ENCODE results near the gene SPINK1.

DNA sequence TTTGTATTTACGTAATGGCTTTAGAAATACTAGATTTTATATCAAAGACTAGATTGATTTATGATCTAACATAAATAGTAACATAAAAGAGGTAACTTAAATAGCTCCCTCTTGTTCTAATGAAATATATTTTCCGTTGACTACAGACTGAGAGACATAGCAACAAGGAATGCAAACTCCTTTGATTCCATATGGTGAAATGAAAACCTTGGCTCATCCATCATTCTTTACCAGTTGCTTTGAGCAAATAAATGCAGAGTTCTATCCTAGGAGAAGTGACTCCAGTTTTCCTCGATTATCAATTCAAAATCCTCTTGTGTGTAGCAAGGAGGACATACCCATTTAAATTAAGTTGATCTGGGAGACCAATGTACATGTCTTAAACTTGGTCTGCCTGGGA lies 31.0 kb downstream of the SPINK1 start:
- TF ChIP-seq RAD21 (conservative IDR thresholded peaks at IDR 0.05 in 1 of 2, IDR thresholded peaks at IDR 0.05 in 1 of 2) = no peak
- TF ChIP-seq, protein P1, sequence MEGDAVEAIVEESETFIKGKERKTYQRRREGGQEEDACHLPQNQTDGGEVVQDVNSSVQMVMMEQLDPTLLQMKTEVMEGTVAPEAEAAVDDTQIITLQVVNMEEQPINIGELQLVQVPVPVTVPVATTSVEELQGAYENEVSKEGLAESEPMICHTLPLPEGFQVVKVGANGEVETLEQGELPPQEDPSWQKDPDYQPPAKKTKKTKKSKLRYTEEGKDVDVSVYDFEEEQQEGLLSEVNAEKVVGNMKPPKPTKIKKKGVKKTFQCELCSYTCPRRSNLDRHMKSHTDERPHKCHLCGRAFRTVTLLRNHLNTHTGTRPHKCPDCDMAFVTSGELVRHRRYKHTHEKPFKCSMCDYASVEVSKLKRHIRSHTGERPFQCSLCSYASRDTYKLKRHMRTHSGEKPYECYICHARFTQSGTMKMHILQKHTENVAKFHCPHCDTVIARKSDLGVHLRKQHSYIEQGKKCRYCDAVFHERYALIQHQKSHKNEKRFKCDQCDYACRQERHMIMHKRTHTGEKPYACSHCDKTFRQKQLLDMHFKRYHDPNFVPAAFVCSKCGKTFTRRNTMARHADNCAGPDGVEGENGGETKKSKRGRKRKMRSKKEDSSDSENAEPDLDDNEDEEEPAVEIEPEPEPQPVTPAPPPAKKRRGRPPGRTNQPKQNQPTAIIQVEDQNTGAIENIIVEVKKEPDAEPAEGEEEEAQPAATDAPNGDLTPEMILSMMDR (IDR thresholded peaks at IDR 0.05) = no peak
- TF ChIP-seq POLR2A (IDR thresholded peaks at IDR 0.05; ENCODE audit: low read length) = no peak

Data from A549 (cell line).